HL-60 (cell line): ENCODE data around the gene DLX3.

Experiments used
- DNase-seq, 2 experiments: peaks; one replicate each; pipeline ENCODE4 v3.0.0-alpha.2; 2010 to 2020; ENCODE audit warnings: low read depth in 1 of 2, low spot score in 1 of 2
- H3K27ac ChIP-seq: fragments of 250-450 bp; sonication (Bioruptor Pico); replicated peaks from 2 replicates; pipeline ENCODE4 v1.5.1; 2020; ENCODE audit warnings: mild to moderate bottlenecking, moderate library complexity
- H3K27me3 ChIP-seq: fragments of 250-450 bp; sonication (Bioruptor Pico); 2 replicates; pipeline ENCODE4 v1.5.1; 2021; ENCODE audit warnings: mild to moderate bottlenecking, moderate library complexity; ENCODE audit not compliant: insufficient read depth, poor library complexity, severe bottlenecking
- H3K4me3 ChIP-seq: replicated peaks from 2 replicates; pipeline ENCODE4 v1.5.1; 2011; ENCODE audit warnings: mild to moderate bottlenecking, control low read depth, low read length; ENCODE audit not compliant: insufficient read depth
- CTCF ChIP-seq: IDR thresholded peaks from one replicate; pipeline ENCODE4 v1.5.1; 2011; ENCODE audit warnings: low read length, control low read depth, inconsistent platforms; ENCODE audit not compliant: insufficient read depth
- GABPA ChIP-seq: IDR thresholded peaks from 2 replicates; pipeline ENCODE4 v1.6.1; 2012; ENCODE audit warnings: low read depth
- POLR2AphosphoS5 ChIP-seq: IDR thresholded peaks from 2 replicates; pipeline ENCODE4 v1.6.1; 2012; ENCODE audit warnings: low read depth
- REST ChIP-seq: IDR thresholded peaks from 2 replicates; pipeline ENCODE4 v1.6.1; 2012; ENCODE audit warnings: low read depth; ENCODE audit not compliant: insufficient replicate concordance
- SPI1 ChIP-seq: IDR thresholded peaks from 2 replicates; pipeline ENCODE4 v1.6.1; 2012; ENCODE audit warnings: low read depth, mild to moderate bottlenecking, borderline replicate concordance

The DLX3 gene

GRCh38 chr17:49993423-49994060, 1.5 kb downstream of the DLX3 start:
- no peak overlapping the region for H3K4me3 ChIP-seq
- peaks cover 69% of the 10 kb centered on the region for H3K27me3 ChIP-seq
- DNase-seq = no peak
- H3K27ac ChIP-seq = no peak overlapping the region
- no peak for TF ChIP-seq CTCF
- no peak for TF ChIP-seq SPI1
- no peak for TF ChIP-seq REST
- TF ChIP-seq GABPA = no peak
- no peak for TF ChIP-seq POLR2AphosphoS5

DNA sequence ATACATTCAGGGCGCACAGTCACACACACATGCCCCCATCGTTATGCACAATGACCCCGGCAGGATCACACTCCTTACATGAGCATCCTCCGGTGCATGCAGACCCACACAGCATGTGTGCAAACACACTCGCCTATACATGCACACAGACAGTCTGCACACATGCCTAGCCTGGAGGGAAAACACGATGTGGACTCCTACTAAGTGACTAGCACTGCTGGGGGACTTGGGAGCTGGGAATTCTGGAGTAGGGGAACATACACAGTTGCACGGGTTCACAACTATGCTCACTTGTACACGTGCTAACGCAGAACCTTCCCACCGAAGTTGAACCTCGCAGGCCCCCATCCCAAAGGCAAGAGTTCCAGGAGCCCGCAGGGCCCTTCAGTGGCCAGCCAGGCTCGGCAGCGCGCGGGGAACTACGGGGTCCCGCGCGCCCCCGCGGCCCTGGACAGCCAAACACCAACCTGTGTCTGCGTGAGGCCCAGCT, 2.0 kb downstream of the DLX3 start:
- no peak overlapping the region for H3K4me3 ChIP-seq
- H3K27ac ChIP-seq = no peak overlapping the region
- no peak for DNase-seq
- TF ChIP-seq CTCF (no peak), GABPA (no peak), REST (no peak), SPI1 (no peak), POLR2AphosphoS5 (no peak)
- H3K27me3 ChIP-seq = peaks cover 73% of the 10 kb centered on the region

GRCh38 chr17:49992191-49992932, 2.7 kb downstream of the DLX3 start:
- no peak for DNase-seq
- TF ChIP-seq REST = no peak
- no peak for TF ChIP-seq GABPA
- no peak for TF ChIP-seq SPI1
- TF ChIP-seq CTCF = no peak
- no peak for TF ChIP-seq POLR2AphosphoS5
- Histone ChIP-seq H3K27me3 (peaks cover 77% of the 10 kb centered on the region), H3K4me3 (no peak overlapping the region), H3K27ac (no peak overlapping the region)
